Endothelial cell of umbilical vein (primary cell): ENCODE results near the gene NKX3-2. TPM values are rescaled to one million over a fixed set of nuclear protein-coding genes. Genes with fewer than 3 reads are reported as not detected.

Experiments used
- BruUV-seq: library from RNA; stranded (reverse); fragments of 400-500 nt; replicated peaks from 2 replicates; lab custom pipeline; 2021; lab: Mats Ljungman, UMichigan
- CTCF ChIA-PET: fragments of 300-600, 350-600 bp; sonication (Branson Sonifier 250); formaldehyde crosslinking; loops from one replicate; lab custom pipeline; 2021; ENCODE audit warnings: antibody characterized with exemption, inconsistent platforms; lab: Charles Lee
- POLR2A ChIA-PET: fragments of 300-600, 350-600 bp; sonication (Branson Sonifier 250); formaldehyde crosslinking; loops from one replicate; lab custom pipeline; 2021; ENCODE audit warnings: antibody characterized with exemption, inconsistent platforms; lab: Charles Lee
- DNase-seq: peaks from one replicate; pipeline ENCODE4 v3.0.0-alpha.2; 2011; ENCODE audit warnings: low read depth, low spot score
- FAIRE-seq: peaks from 2 replicates; lab custom pipeline; 2011; peaks lifted over from hg19 to GRCh38; lab: Jason Lieb, UNC
- H2AFZ ChIP-seq: 2 replicates; pipeline ENCODE4 v1.6.0; 2012; ENCODE audit warnings: low read depth, low read length, control low read depth, inconsistent platforms
- H3K27ac ChIP-seq: 2 replicates; pipeline ENCODE4 v1.5.1; 2011; ENCODE audit warnings: low read depth, mild to moderate bottlenecking, control low read depth, low read length, moderate library complexity; ENCODE audit not compliant: insufficient read depth
- H3K27me3 ChIP-seq, 2 experiments: 2 replicates each; pipeline versions ENCODE4 v1.6.0 to v1.6.1; 2011; ENCODE audit warnings: low read length in 2 of 2, mixed read lengths in 1 of 2; ENCODE audit not compliant: control insufficient read depth in 2 of 2, insufficient read depth in 2 of 2
- H3K36me3 ChIP-seq, 2 experiments: 2 replicates in 1 of 2; 3 replicates in 1 of 2; pipeline ENCODE4 v1.5.1; 2011; ENCODE audit warnings: low read length in 2 of 2, mild to moderate bottlenecking in 1 of 2, moderate library complexity in 1 of 2; ENCODE audit not compliant: control insufficient read depth in 2 of 2, insufficient read depth in 2 of 2; ENCODE audit errors: extremely low read depth in 1 of 2
- H3K4me1 ChIP-seq: 3 replicates; pipeline ENCODE4 v1.5.1; 2011; ENCODE audit warnings: mild to moderate bottlenecking, low read length; ENCODE audit not compliant: control insufficient read depth, insufficient read depth; ENCODE audit errors: extremely low read depth
- H3K4me2 ChIP-seq: 2 replicates; pipeline ENCODE4 v1.6.1; 2011; ENCODE audit warnings: low read length, control low read depth, mixed read lengths; ENCODE audit not compliant: insufficient read depth
- H3K4me3 ChIP-seq, 3 experiments: fragments of 200-600 bp in 1 of 3; sonication (generic), shearing (Covaris generic) in 1 of 3; replicated peaks in 1 of 3; 2 replicates each; pipeline ENCODE4 v1.5.1; 2011 to 2016; ENCODE audit warnings: control low read depth in 3 of 3, low read length in 3 of 3, mild to moderate bottlenecking in 2 of 3, inconsistent platforms in 1 of 3, low read depth in 1 of 3, moderate library complexity in 1 of 3; ENCODE audit not compliant: insufficient read depth in 1 of 3
- H3K79me2 ChIP-seq: 2 replicates; pipeline ENCODE4 v1.6.0; 2012; ENCODE audit warnings: low read length, inconsistent platforms; ENCODE audit not compliant: control insufficient read depth, insufficient read depth
- H3K9ac ChIP-seq: replicated peaks from 2 replicates; pipeline ENCODE3; 2011; ENCODE audit warnings: low read length, control low read depth; ENCODE audit not compliant: insufficient read depth; ENCODE audit errors: extremely low read depth
- H3K9me1 ChIP-seq: replicated peaks from 3 replicates; pipeline ENCODE4 v1.6.0; 2011; ENCODE audit warnings: mild to moderate bottlenecking, low read length; ENCODE audit not compliant: control insufficient read depth, insufficient read depth; ENCODE audit errors: extremely low read depth
- H3K9me3 ChIP-seq: replicated peaks from 2 replicates; pipeline ENCODE4 v1.5.1; 2012; ENCODE audit warnings: low read length, inconsistent platforms; ENCODE audit not compliant: control insufficient read depth, insufficient read depth
- H4K20me1 ChIP-seq: replicated peaks from 2 replicates; pipeline ENCODE3; 2011; ENCODE audit warnings: mild to moderate bottlenecking, low read length; ENCODE audit not compliant: control insufficient read depth, insufficient read depth; ENCODE audit errors: extremely low read depth
- EZH2 ChIP-seq: IDR thresholded peaks from 2 replicates; pipeline ENCODE4 v1.6.1; 2012; ENCODE audit warnings: borderline replicate concordance, low read depth, mild to moderate bottlenecking, moderate library complexity, low read length, inconsistent platforms; ENCODE audit not compliant: severe bottlenecking
- GATA2 ChIP-seq: IDR thresholded peaks from 2 replicates; pipeline ENCODE4 v1.7.0; 2011; ENCODE audit warnings: low read depth, mild to moderate bottlenecking, moderate library complexity, mixed read lengths, low read length; ENCODE audit not compliant: insufficient read length, insufficient read depth
- MYC ChIP-seq: IDR thresholded peaks from one replicate; pipeline ENCODE4 v1.6.1; 2011; ENCODE audit warnings: mild to moderate bottlenecking, low read depth, low read length
- POLR2A ChIP-seq: IDR thresholded peaks from 2 replicates; pipeline ENCODE4 v1.6.1; 2012; ENCODE audit warnings: low read depth, mild to moderate bottlenecking, control low read depth, low read length
- dilution Hi-C: fragments of 300-500 bp; cut with MboI; formaldehyde crosslinking; loops from one replicate; pipeline ENCODE4 v1.15.0; 2019; ENCODE audit warnings: low sequenced_read_pairs; ENCODE audit not compliant: extremely low pct_ligation_motif_present
- intact Hi-C: fragments of 100-400 bp; cut with micrococcal nuclease; formaldehyde crosslinking; loops from one replicate; pipeline ENCODE4 v1.10.0; 2022
- polyA plus RNA-seq, 4 experiments: library from polyadenylated mRNA; depleted of rRNA in 3 of 4; stranded (reverse) in 3 of 4; unstranded in 1 of 4; fragments of >200 nt; gene quantifications; 2 replicates each; pipeline versions ENCODE4 v1.2.1 to v1.2.3, GENCODE V29; 2011 to 2012; ENCODE audit warnings: missing spikeins in 1 of 4
- total RNA-seq: library from RNA; stranded (reverse); gene quantifications from 2 replicates; pipeline ENCODE4 v1.2.3, GENCODE V29; 2021

Gene NKX3-2
- total and polyA plus RNA-seq, 2 donors (not counting 3 experiments of a cell fraction or from before 2014, with no cell fraction given), result not detected

GRCh38 chr4:13548059-13548983 lies 4.0 kb upstream of the NKX3-2 start:
- FAIRE-seq (no peak), DNase-seq (no peak)
- H3K4me1 ChIP-seq, result peaks cover 8% of the 10 kb centered on the region
- no TSS peak for BruUV-seq
- peaks cover 37 to 74% of the 10 kb centered on the region in 2 experiments for H3K27me3 ChIP-seq
- dilution Hi-C loops (no loop called here), intact Hi-C loops (no loop called here)
- no peaks in the 10 kb centered on the region for H4K20me1 ChIP-seq
- H3K9ac ChIP-seq, result no peak overlapping the region
- H3K9me1 ChIP-seq, result no peaks in the 10 kb centered on the region
- H3K79me2 ChIP-seq, result no peaks in the 10 kb centered on the region
- H2AFZ ChIP-seq, result no peak overlapping the region
- H3K4me2 ChIP-seq, result peak overlapping the region; percentile 58
- POLR2A ChIA-PET, result no interaction called here
- H3K27ac ChIP-seq, result no peak overlapping the region
- TF ChIP-seq GATA2, result no peak
- no peak for TF ChIP-seq POLR2A
- H3K4me3 ChIP-seq, result no peak overlapping the region
- H3K36me3 ChIP-seq, result no peaks in the 10 kb centered on the region
- H3K9me3 ChIP-seq, result no peaks in the 10 kb centered on the region
- CTCF ChIA-PET, result interaction anchor here (0.8 to 2.4 kb wide), 16 partner anchors 14 to 821 kb away, joined by 3 to 27 read pairs (median 3); partner anchors contain the start of gene RAB28

- no peak overlapping the region for H2AFZ ChIP-seq
- no peaks in the 10 kb centered on the region for H3K36me3 ChIP-seq
- TF ChIP-seq EZH2, result peak; percentile 86
- no peak for TF ChIP-seq MYC
- CTCF ChIA-PET, result interaction anchor here (1.0 to 2.4 kb wide), 9 partner anchors 15 to 820 kb away, joined by 3 to 27 read pairs (median 5); no protein-coding TSS in a partner anchor
- no peaks in the 10 kb centered on the region for H4K20me1 ChIP-seq
- DNase-seq, result no peak
- intact Hi-C loops, result no loop called here
- no peak for FAIRE-seq
- no peak overlapping the region for H3K27ac ChIP-seq
- BruUV-seq, result no TSS peak
- H3K4me1 ChIP-seq, result peaks cover 8% of the 10 kb centered on the region
- H3K9ac ChIP-seq, result no peak overlapping the region
- H3K27me3 ChIP-seq, result peaks cover 44 to 79% of the 10 kb centered on the region in 2 experiments
- peak overlapping the region; percentile 8 for H3K4me2 ChIP-seq
- POLR2A ChIA-PET, result no interaction called here
- H3K4me3 ChIP-seq, result no peak overlapping the region
- no peaks in the 10 kb centered on the region for H3K79me2 ChIP-seq
- dilution Hi-C loops, result no loop called here
- H3K9me3 ChIP-seq, result no peaks in the 10 kb centered on the region
- no peaks in the 10 kb centered on the region for H3K9me1 ChIP-seq
Measured at GRCh38 chr4:13547485-13548041, 3.3 kb upstream of the NKX3-2 start.
